PFSK-1 (cell line): ENCODE results near the gene DNAH6.

Experiments used
- FOXP2 ChIP-seq: optimal IDR thresholded peaks from 2 replicates; pipeline ENCODE3; 2011; ENCODE audit warnings: borderline replicate concordance, control low read depth, inconsistent platforms; ENCODE audit not compliant: insufficient read depth; ENCODE audit errors: extremely low read length, extremely low read depth
- POLR2AphosphoS5 ChIP-seq: IDR thresholded peaks from 2 replicates; pipeline ENCODE4 v1.6.1; 2012; ENCODE audit warnings: low read depth, mild to moderate bottlenecking, control low read depth, low read length, moderate library complexity
- SIN3A ChIP-seq: IDR thresholded peaks from 2 replicates; pipeline ENCODE4 v1.6.1; 2012; ENCODE audit warnings: mild to moderate bottlenecking, low read length, moderate library complexity, borderline replicate concordance; ENCODE audit not compliant: insufficient read depth
- TAF1 ChIP-seq: IDR thresholded peaks from 2 replicates; pipeline ENCODE4 v1.6.1; 2012; ENCODE audit warnings: low read length, control low read depth, borderline replicate concordance; ENCODE audit not compliant: insufficient read depth
- TF ChIP-seq, protein P1 (sequence below), 2 experiments: IDR thresholded peaks; 2 replicates each; pipeline versions ENCODE4 v1.6.1 to v1.8.0; 2011 to 2012; ENCODE audit warnings: low read depth in 2 of 2, low read length in 2 of 2, control low read depth in 1 of 2, inconsistent platforms in 1 of 2, mild to moderate bottlenecking in 1 of 2, moderate library complexity in 1 of 2; ENCODE audit not compliant: insufficient read depth in 1 of 2

DNA sequence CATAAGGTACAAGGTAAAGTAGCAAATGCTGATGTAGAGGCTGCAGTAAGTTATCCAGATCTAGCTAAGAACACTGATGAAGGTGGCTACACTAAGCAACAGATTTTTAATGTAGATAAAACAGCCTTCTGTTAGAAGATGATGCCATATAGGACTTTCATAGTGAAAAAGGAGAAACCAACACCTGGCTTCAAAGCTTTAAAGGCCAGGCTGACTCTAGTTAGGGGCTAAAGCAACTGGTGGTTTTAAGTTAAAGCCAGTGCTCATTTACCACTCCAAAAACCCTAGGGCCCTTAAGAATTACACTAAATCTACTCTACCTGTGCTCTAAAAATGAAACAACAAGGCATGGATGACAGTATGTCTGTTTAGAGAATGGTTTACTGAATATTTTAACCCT lies 131.0 kb downstream of the DNAH6 start:
- TF ChIP-seq POLR2AphosphoS5 (no peak), TAF1 (no peak), FOXP2 (no peak), SIN3A (no peak)
- TF ChIP-seq, protein P1, sequence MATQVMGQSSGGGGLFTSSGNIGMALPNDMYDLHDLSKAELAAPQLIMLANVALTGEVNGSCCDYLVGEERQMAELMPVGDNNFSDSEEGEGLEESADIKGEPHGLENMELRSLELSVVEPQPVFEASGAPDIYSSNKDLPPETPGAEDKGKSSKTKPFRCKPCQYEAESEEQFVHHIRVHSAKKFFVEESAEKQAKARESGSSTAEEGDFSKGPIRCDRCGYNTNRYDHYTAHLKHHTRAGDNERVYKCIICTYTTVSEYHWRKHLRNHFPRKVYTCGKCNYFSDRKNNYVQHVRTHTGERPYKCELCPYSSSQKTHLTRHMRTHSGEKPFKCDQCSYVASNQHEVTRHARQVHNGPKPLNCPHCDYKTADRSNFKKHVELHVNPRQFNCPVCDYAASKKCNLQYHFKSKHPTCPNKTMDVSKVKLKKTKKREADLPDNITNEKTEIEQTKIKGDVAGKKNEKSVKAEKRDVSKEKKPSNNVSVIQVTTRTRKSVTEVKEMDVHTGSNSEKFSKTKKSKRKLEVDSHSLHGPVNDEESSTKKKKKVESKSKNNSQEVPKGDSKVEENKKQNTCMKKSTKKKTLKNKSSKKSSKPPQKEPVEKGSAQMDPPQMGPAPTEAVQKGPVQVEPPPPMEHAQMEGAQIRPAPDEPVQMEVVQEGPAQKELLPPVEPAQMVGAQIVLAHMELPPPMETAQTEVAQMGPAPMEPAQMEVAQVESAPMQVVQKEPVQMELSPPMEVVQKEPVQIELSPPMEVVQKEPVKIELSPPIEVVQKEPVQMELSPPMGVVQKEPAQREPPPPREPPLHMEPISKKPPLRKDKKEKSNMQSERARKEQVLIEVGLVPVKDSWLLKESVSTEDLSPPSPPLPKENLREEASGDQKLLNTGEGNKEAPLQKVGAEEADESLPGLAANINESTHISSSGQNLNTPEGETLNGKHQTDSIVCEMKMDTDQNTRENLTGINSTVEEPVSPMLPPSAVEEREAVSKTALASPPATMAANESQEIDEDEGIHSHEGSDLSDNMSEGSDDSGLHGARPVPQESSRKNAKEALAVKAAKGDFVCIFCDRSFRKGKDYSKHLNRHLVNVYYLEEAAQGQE (IDR thresholded peaks at IDR 0.05; ENCODE audit: insufficient read depth in 1 of 2, low read depth in 2 of 2, low read length in 2 of 2): no peak
